GM21786 (cell line): ENCODE data around the gene KRTAP5-5.
"Not testable (repeated sequence)": the region's sequence is repeated elsewhere in the genome, so short reads cannot be mapped to it uniquely, and the experiment has no call there.

ENCODE experiments used
- ATAC-seq: cut with Tn5 transposase; IDR thresholded peaks from one replicate; pipeline ENCODE4 v1.9.1; 2021; ENCODE audit not compliant: unreplicated experiment

Gene KRTAP5-5

GRCh38 chr11:1655168-1656060 lies 25.8 kb downstream of the KRTAP5-5 start:
- ATAC-seq: no peak

GRCh38 chr11:1656061-1656441 lies 26.5 kb downstream of the KRTAP5-5 start:
- ATAC-seq: no peak

GRCh38 chr11:1656670-1657069 lies 27.1 kb downstream of the KRTAP5-5 start:
- ATAC-seq: no peak

GRCh38 chr11:1659506-1659905 lies 29.9 kb downstream of the KRTAP5-5 start:
- ATAC-seq: no peak

GRCh38 chr11:1660111-1660867 lies 30.7 kb downstream of the KRTAP5-5 start:
- no peak for ATAC-seq

- ATAC-seq: not testable (repeated sequence)
Observed at GRCh38 chr11:1661454-1662269, 32.1 kb downstream of the KRTAP5-5 start.

- ATAC-seq: not testable (repeated sequence)
Observed at GRCh38 chr11:1662699-1663283, 33.2 kb downstream of the KRTAP5-5 start.

GRCh38 chr11:1665313-1665712 lies 35.7 kb downstream of the KRTAP5-5 start:
- ATAC-seq: no peak

GRCh38 chr11:1667121-1667850 lies 37.7 kb downstream of the KRTAP5-5 start:
- no peak for ATAC-seq

- no peak for ATAC-seq
Observed at GRCh38 chr11:1667906-1668305, 38.3 kb downstream of the KRTAP5-5 start.

GRCh38 chr11:1668911-1669473 lies 39.4 kb downstream of the KRTAP5-5 start:
- ATAC-seq: no peak

- ATAC-seq: no peak
Observed at GRCh38 chr11:1669546-1670218, 40.1 kb downstream of the KRTAP5-5 start.

- not testable (repeated sequence) for ATAC-seq
Observed at GRCh38 chr11:1670457-1670856, 40.9 kb downstream of the KRTAP5-5 start.

GRCh38 chr11:1670905-1671371 lies 41.4 kb downstream of the KRTAP5-5 start:
- ATAC-seq: no peak

- no peak for ATAC-seq
Observed at GRCh38 chr11:1671658-1672057, 42.1 kb downstream of the KRTAP5-5 start.

- ATAC-seq: no peak
Observed at GRCh38 chr11:1672613-1673350, 43.2 kb downstream of the KRTAP5-5 start.

- no peak for ATAC-seq
Observed at GRCh38 chr11:1673446-1674172, 44.0 kb downstream of the KRTAP5-5 start.
